BJ (cell line): ENCODE results near the gene RBX1. TPM values are rescaled to one million over a fixed set of nuclear protein-coding genes. Genes with fewer than 3 reads are reported as not detected.

Experiments
- CTCF ChIA-PET: fragments of 350-600 bp; formaldehyde crosslinking; extraction: SDS; loops from one replicate; lab custom pipeline; 2021; ENCODE audit warnings: antibody characterized with exemption, inconsistent platforms; lab: Yijun Ruan, JAX
- POLR2A ChIA-PET: fragments of 300-600 bp; sonication (Branson Sonifier 250); formaldehyde crosslinking; extraction: SDS; loops from one replicate; lab custom pipeline; 2021; ENCODE audit warnings: antibody characterized with exemption; lab: Charles Lee
- DNase-seq: peaks from one replicate; pipeline ENCODE4 v3.0.0-alpha.2; 2011; ENCODE audit warnings: low read depth
- H3K27me3 ChIP-seq: 2 replicates; pipeline ENCODE4 v1.6.0; 2011; ENCODE audit warnings: low read length; ENCODE audit not compliant: control insufficient read depth, insufficient read depth
- H3K36me3 ChIP-seq: 2 replicates; pipeline ENCODE4 v1.5.1; 2011; ENCODE audit warnings: low read length; ENCODE audit not compliant: control insufficient read depth, insufficient read depth
- H3K4me3 ChIP-seq: 2 replicates; pipeline ENCODE4 v1.5.1; 2011; ENCODE audit warnings: low read depth, mild to moderate bottlenecking, control low read depth, low read length
- polyA plus RNA-seq: library from polyadenylated mRNA; depleted of rRNA; stranded (reverse); fragments of >200 nt; gene quantifications from 2 replicates; pipeline ENCODE4 v1.2.3, GENCODE V29; 2011
- TF ChIP-seq, protein P1 (sequence below): IDR thresholded peaks from 2 replicates; pipeline ENCODE4 v1.5.1; 2011; ENCODE audit warnings: low read depth, mild to moderate bottlenecking, control low read depth, inconsistent platforms, low read length, moderate library complexity; ENCODE audit not compliant: insufficient read depth

Gene RBX1
- polyA plus RNA-seq, 1 experiment, result 87.0 TPM

GRCh38 chr22:40957601-40958000 lies 6.4 kb downstream of the RBX1 start:
- H3K36me3 ChIP-seq, result peaks cover 7% of the 10 kb centered on the region
- POLR2A ChIA-PET, result no interaction called here
- DNase-seq, result no peak
- H3K4me3 ChIP-seq, result no peak overlapping the region
- TF ChIP-seq, protein P1, sequence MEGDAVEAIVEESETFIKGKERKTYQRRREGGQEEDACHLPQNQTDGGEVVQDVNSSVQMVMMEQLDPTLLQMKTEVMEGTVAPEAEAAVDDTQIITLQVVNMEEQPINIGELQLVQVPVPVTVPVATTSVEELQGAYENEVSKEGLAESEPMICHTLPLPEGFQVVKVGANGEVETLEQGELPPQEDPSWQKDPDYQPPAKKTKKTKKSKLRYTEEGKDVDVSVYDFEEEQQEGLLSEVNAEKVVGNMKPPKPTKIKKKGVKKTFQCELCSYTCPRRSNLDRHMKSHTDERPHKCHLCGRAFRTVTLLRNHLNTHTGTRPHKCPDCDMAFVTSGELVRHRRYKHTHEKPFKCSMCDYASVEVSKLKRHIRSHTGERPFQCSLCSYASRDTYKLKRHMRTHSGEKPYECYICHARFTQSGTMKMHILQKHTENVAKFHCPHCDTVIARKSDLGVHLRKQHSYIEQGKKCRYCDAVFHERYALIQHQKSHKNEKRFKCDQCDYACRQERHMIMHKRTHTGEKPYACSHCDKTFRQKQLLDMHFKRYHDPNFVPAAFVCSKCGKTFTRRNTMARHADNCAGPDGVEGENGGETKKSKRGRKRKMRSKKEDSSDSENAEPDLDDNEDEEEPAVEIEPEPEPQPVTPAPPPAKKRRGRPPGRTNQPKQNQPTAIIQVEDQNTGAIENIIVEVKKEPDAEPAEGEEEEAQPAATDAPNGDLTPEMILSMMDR, result no peak
- no peaks in the 10 kb centered on the region for H3K27me3 ChIP-seq
- CTCF ChIA-PET, result interaction anchor here (1.4 kb wide), 1 partner anchor 16 kb away, joined by 3 read pairs; no protein-coding TSS in a partner anchor

DNA sequence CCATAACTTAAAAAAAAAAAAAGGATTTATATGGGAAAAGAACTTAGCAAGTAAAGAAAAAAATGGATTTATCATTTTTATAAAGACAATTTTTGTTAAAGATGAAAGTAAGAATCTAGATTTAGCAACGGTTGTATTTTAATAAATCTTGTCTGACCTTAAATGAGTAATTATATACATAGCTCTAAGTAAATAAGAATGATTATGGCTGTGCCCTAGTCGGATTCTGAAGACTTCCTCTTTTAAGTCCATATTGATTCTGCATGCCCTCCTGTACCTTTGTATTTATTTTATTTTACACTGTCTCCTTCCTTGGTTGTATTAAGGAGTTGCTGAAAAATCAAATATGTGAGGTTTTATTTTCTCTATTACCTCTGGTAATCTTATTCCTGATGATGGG lies 7.1 kb downstream of the RBX1 start:
- Histone ChIP-seq H3K36me3 (peaks cover 7% of the 10 kb centered on the region), H3K4me3 (no peak overlapping the region), H3K27me3 (no peaks in the 10 kb centered on the region)
- CTCF ChIA-PET, result no interaction called here
- TF ChIP-seq, protein P1, result no peak
- POLR2A ChIA-PET, result interaction anchor here (0.6 kb wide), 1 partner anchor 17 kb away, joined by 5 read pairs; no protein-coding TSS in a partner anchor
- DNase-seq, result no peak

DNA sequence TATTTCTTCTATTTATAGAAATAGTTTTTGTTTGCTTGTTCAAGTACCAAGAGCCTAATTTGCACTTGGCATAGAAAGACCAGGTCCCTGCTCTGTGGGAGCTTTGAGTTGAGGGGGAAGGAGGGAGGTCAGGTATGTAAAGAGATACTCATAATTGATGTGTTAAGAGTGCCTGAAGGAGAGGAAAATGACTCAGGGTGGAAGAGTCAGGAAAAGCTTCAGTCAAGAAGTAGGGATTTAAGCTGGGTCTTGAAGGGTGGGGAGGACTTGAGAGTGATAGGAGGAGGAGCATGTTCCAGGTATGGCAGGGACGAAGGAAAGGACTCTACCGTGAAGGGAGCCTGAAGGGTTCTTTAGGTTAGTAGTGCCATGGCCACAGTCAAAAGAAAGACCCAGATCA lies 9.0 kb downstream of the RBX1 start:
- Histone ChIP-seq H3K27me3 (no peaks in the 10 kb centered on the region), H3K4me3 (no peak overlapping the region), H3K36me3 (peaks cover 11% of the 10 kb centered on the region)
- DNase-seq, result no peak
- POLR2A ChIA-PET, result interaction anchor here (0.6 kb wide), 1 partner anchor 9 kb away, joined by 3 read pairs; no protein-coding TSS in a partner anchor
- TF ChIP-seq, protein P1, result no peak
- CTCF ChIA-PET, result no interaction called here

DNA sequence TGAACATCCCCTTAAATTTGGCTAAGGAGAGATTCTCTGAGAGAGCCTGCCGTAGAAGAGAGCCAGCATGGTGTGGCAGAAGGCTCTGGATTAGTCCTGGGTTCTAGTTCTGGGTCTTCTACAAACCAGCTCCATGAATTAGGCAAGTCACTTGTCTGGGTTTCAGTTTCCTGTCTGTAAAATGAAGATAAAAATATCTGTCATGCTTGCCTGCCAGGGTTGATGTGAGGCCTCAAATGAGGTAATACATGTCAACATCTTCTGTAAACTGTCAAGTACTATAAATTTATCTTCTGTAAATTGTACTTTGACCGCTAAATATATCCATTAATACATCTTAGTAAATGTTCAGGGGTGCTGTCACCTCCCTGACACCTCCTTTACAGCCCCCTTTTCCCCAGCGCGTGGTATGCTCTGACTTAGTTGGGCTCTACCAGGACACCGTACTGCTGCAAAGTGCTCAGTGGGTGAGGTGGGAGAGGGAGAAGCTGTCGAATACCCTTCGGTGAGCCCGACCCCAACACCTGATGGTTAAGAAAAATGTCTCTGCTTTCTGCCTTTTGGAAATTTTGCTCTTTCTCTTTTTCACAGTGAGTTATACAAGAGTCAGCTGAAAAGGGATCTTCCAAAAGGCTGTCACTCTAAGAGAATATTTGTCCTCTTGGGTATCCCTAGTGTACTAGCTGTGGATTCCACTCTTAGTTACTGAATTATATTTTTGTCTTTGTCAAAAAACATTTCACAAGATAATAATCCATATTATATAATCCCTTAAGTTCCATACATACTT lies 15.0 kb downstream of the RBX1 start:
- CTCF ChIA-PET, result interaction anchor here (1.0 kb wide), 1 partner anchor 20 kb away, joined by 4 read pairs; no protein-coding TSS in a partner anchor
- peaks cover 16% of the 10 kb centered on the region for H3K36me3 ChIP-seq
- H3K27me3 ChIP-seq, result no peaks in the 10 kb centered on the region

GRCh38 chr22:40966726-40967085 lies 15.5 kb downstream of the RBX1 start:
- ChIA-PET POLR2A (no interaction called here), CTCF (interaction anchor here (1.0 kb wide), 1 partner anchor 19 kb away, joined by 4 read pairs; no protein-coding TSS in a partner anchor)
- TF ChIP-seq, protein P1, result no peak
- Histone ChIP-seq H3K4me3 (no peak overlapping the region), H3K27me3 (no peaks in the 10 kb centered on the region), H3K36me3 (peaks cover 15% of the 10 kb centered on the region)
- no peak for DNase-seq

More for the DNA sequence above, 15.0 kb downstream of the RBX1 start:
- no peak overlapping the region for H3K4me3 ChIP-seq
- POLR2A ChIA-PET, result no interaction called here
- TF ChIP-seq, protein P1, result no peak
- no peak for DNase-seq
